IgD-negative memory B cell (primary cell): ENCODE results near the gene HS1BP3. TPM values are rescaled to one million over a fixed set of nuclear protein-coding genes. Genes with fewer than 3 reads are reported as not detected.
A peak's percentile ranks its signal among the peaks of the same experiment; 100 is the strongest.

Experiments used
- H3K27ac Mint-ChIP-seq, 3 donors: one replicate each; pipeline ENCODE4 v1.8.0; 2020 to 2022; ENCODE audit warnings: mild to moderate bottlenecking in 3 of 3, mixed read lengths in 3 of 3, moderate library complexity in 1 of 3
- H3K27me3 Mint-ChIP-seq: one replicate; pipeline ENCODE4 v1.8.0; 2021; ENCODE audit warnings: mixed read lengths
- H3K36me3 Mint-ChIP-seq: one replicate; pipeline ENCODE4 v1.8.0; 2020; ENCODE audit warnings: mild to moderate bottlenecking, mixed read lengths
- H3K4me1 Mint-ChIP-seq, 3 donors: one replicate each; pipeline ENCODE4 v1.8.0; 2020 to 2022; ENCODE audit warnings: mixed read lengths in 3 of 3, mild to moderate bottlenecking in 1 of 3
- H3K4me3 Mint-ChIP-seq, 4 donors: one replicate each; pipeline ENCODE4 v1.8.0; 2020 to 2022; ENCODE audit warnings: mild to moderate bottlenecking in 4 of 4, mixed read lengths in 4 of 4, moderate library complexity in 3 of 4
- H3K9me3 Mint-ChIP-seq, 3 donors: one replicate each; pipeline ENCODE4 v1.8.0; 2020 to 2021; ENCODE audit warnings: mixed read lengths in 3 of 3, mild to moderate bottlenecking in 1 of 3
- polyA plus RNA-seq: library from polyadenylated mRNA; unstranded; fragments of 300-500 nt; fragmentation: Illumina TruSeq; gene quantifications from one replicate; pipeline ENCODE4 v1.2.3, GENCODE V29; 2021

The HS1BP3 gene
- polyA plus RNA-seq, 1 donor from 2014 or later, result 27.3 TPM

DNA sequence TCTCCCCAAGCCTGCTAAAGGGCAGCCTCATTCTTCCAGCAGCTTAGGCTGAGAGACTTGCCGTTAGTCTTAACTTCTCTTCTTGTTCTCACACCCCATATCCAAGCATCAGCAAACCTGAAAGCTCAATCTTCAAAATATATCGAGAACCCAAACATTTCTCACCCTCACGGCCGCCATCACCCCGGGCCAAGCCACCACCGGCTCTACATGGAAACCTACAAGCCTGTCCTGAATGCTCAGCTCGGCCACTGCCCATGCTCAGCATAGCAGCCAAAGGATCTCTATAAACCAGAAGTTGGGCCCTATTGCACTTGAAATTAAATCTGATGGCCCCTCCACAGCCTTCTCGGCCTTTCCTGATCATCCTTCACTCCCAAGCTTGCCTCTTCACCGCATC lies 2.1 kb downstream of the HS1BP3 start:
- Mint-ChIP-seq H3K4me1 (peaks cover 35 to 39% (median 36%) of the 10 kb centered on the region in 3 donors), H3K27me3 (no peaks in the 10 kb centered on the region), H3K9me3 (no peaks in the 10 kb centered on the region), H3K4me3 (peak overlapping the region in 3 of 4 donors; percentile 53 to 84 (median 71)), H3K36me3 (peaks cover 4% of the 10 kb centered on the region), H3K27ac (peak overlapping the region; percentile 71 to 89 (median 87))

DNA sequence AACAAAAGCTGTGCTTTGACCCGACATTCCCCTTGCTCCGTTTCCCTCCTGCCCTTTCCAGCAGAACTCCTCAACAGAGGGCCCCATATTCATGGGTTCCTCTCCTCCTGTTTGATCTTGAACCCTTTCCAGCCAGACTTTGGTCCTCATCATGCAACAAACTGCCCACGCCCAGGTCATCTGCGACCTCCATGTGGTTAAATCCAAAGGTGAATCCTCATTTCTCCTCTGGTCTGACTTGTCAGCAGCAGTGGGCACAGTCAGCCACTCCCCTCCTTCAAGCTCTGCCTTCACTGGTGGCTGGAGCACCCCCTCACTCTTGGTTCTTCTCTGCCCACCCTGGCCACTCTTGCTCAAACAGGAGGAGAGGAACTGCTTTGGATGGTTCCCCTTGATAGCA lies 2.7 kb downstream of the HS1BP3 start:
- Mint-ChIP-seq H3K4me1 (peaks cover 36 to 39% (median 36%) of the 10 kb centered on the region in 3 donors), H3K27ac (peak overlapping the region in 2 of 3 donors; percentile 64 to 87), H3K9me3 (no peaks in the 10 kb centered on the region), H3K4me3 (peak overlapping the region in 3 of 4 donors; percentile 58 to 83 (median 71)), H3K36me3 (peaks cover 4% of the 10 kb centered on the region), H3K27me3 (no peaks in the 10 kb centered on the region)

DNA sequence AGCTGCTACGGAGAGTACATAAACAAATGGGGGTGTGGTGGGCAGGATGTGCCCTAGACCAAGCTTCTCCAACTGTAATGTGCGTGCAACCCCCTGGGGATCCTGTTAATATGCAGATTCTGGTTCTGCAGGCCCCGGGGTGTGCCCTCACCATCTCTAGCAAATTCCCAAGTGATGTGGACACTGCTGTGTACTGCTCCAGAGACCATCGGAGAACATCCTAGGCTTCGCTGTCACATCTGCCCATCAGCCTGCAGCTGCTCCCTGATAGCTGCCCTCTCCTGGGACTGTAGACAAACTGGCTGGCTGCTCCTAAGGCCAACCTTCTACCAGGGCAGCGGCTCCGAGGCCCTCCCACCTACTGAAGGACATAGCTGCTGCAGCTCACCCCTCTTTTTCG lies 3.2 kb downstream of the HS1BP3 start:
- peaks cover 4% of the 10 kb centered on the region for H3K36me3 Mint-ChIP-seq
- H3K4me3 Mint-ChIP-seq, result peak overlapping the region; percentile 42 to 83 (median 69)
- no peaks in the 10 kb centered on the region for H3K9me3 Mint-ChIP-seq
- peaks cover 36 to 39% (median 36%) of the 10 kb centered on the region in 3 donors for H3K4me1 Mint-ChIP-seq
- H3K27ac Mint-ChIP-seq, result peak overlapping the region in 1 of 3 donors; percentile 87
- H3K27me3 Mint-ChIP-seq, result no peaks in the 10 kb centered on the region

GRCh38 chr2:20647211-20647610 lies 3.7 kb downstream of the HS1BP3 start:
- H3K27me3 Mint-ChIP-seq, result no peaks in the 10 kb centered on the region
- H3K4me1 Mint-ChIP-seq, result peaks cover 36 to 39% (median 38%) of the 10 kb centered on the region in 3 donors
- peak overlapping the region in 2 of 3 donors; percentile 39 to 87 for H3K27ac Mint-ChIP-seq
- H3K9me3 Mint-ChIP-seq, result no peaks in the 10 kb centered on the region
- peak overlapping the region in 2 of 4 donors; percentile 67 to 71 for H3K4me3 Mint-ChIP-seq
- peaks cover 4% of the 10 kb centered on the region for H3K36me3 Mint-ChIP-seq

DNA sequence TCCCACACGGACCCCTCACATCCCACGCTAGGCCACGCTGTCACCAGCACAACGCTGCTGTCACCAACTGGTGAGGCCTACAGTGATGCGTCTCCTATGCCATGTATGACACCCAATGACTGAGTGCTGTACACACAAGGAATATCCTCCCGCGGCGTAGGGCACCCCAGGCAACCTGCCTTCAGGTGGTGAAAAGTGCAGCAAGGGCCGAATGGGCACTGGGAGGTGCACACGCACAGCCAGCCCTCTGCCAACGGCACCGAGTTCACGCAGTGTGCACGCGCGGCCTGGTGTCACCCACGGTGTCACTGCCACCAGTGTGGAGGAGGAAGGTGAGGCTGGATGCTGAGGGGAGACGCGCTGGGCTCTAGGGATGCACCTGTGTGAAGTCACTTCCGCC lies 4.5 kb downstream of the HS1BP3 start:
- Mint-ChIP-seq H3K27ac (peak overlapping the region in 1 of 3 donors; percentile 42), H3K4me1 (peaks cover 35 to 37% (median 36%) of the 10 kb centered on the region in 3 donors), H3K36me3 (peaks cover 4% of the 10 kb centered on the region), H3K27me3 (no peaks in the 10 kb centered on the region), H3K4me3 (peak overlapping the region in 1 of 4 donors; percentile 37), H3K9me3 (no peaks in the 10 kb centered on the region)

- no peaks in the 10 kb centered on the region for H3K27me3 Mint-ChIP-seq
Observed at GRCh38 chr2:20645761-20646160, 5.1 kb downstream of the HS1BP3 start.

DNA sequence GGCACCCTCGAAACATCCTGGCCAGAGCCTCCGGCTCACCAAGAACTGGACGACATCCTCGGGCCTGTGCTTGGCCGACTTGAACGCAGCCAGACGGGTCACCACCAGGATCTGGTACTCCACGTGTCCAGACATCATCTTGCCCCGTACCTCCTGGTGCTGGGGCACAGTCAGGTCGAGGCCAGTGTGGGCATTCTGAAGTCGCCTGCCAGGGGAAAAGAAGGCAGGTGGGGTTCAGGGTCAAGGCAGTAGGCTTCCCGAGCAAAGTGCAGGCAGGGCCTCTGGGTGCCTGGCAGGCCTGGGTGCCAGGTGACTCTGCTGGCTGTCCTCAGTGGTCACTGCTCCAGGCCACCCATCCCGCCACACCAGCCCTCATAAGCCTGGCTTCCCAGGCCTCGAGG lies 5.6 kb downstream of the HS1BP3 start:
- Mint-ChIP-seq H3K36me3 (peaks cover 6% of the 10 kb centered on the region), H3K27ac (no peak overlapping the region), H3K27me3 (no peaks in the 10 kb centered on the region), H3K4me1 (peaks cover 28 to 32% (median 30%) of the 10 kb centered on the region in 3 donors), H3K9me3 (no peaks in the 10 kb centered on the region), H3K4me3 (no peak overlapping the region)

More at GRCh38 chr2:20645761-20646160, 5.1 kb downstream of the HS1BP3 start:
- peak overlapping the region in 1 of 3 donors; percentile 42 for H3K27ac Mint-ChIP-seq
- peaks cover 6% of the 10 kb centered on the region for H3K36me3 Mint-ChIP-seq
- peaks cover 32 to 34% (median 32%) of the 10 kb centered on the region in 3 donors for H3K4me1 Mint-ChIP-seq
- no peak overlapping the region for H3K4me3 Mint-ChIP-seq
- H3K9me3 Mint-ChIP-seq, result no peaks in the 10 kb centered on the region

DNA sequence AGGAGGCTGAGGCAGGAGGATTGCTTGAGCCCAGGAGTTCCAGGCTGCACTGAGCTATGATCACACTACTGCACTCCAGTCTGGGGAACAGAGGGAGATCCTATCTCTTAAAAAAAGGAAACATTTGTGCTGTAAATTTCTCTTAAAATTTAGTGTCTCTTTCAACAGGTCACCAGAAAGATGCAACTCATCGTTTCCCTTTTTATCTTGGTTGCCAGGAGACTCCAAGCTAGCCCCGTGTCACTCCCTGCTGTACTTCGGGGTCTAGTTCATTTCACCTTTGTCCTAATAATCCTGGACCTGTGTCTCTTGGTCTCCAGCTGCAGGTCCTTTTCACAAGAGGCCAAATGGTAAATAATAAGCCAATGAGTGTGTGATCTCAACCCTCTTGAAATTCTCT lies 7.1 kb downstream of the HS1BP3 start:
- Mint-ChIP-seq H3K4me3 (peak overlapping the region in 1 of 4 donors; percentile 50), H3K27ac (peak overlapping the region in 1 of 3 donors; percentile 72), H3K36me3 (peaks cover 6% of the 10 kb centered on the region), H3K27me3 (no peaks in the 10 kb centered on the region), H3K4me1 (peaks cover 16 to 22% (median 18%) of the 10 kb centered on the region in 3 donors), H3K9me3 (no peaks in the 10 kb centered on the region)

DNA sequence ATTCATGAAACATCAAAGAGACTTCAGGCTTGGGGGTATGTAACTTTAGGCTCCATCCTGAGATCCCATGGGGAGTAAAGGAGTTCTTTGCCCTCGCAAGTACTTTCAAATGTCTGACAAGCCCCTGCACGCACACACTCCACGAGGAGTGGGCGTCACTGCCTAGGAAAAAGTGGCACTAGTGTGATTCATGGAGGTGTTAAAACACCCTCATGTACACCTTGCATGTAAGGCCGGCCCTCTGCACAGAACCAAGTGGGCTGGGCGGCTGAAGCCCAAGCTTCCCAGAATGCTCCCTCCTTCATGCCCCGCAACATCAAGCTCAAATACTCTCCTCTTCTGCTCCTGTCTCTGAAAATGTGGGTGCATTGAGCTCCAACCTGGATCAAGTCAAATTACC lies 7.8 kb downstream of the HS1BP3 start:
- Mint-ChIP-seq H3K4me3 (peak overlapping the region in 1 of 4 donors; percentile 70), H3K4me1 (peaks cover 8 to 15% (median 10%) of the 10 kb centered on the region in 3 donors), H3K36me3 (peaks cover 4% of the 10 kb centered on the region), H3K27ac (no peak overlapping the region), H3K9me3 (no peaks in the 10 kb centered on the region), H3K27me3 (no peaks in the 10 kb centered on the region)

DNA sequence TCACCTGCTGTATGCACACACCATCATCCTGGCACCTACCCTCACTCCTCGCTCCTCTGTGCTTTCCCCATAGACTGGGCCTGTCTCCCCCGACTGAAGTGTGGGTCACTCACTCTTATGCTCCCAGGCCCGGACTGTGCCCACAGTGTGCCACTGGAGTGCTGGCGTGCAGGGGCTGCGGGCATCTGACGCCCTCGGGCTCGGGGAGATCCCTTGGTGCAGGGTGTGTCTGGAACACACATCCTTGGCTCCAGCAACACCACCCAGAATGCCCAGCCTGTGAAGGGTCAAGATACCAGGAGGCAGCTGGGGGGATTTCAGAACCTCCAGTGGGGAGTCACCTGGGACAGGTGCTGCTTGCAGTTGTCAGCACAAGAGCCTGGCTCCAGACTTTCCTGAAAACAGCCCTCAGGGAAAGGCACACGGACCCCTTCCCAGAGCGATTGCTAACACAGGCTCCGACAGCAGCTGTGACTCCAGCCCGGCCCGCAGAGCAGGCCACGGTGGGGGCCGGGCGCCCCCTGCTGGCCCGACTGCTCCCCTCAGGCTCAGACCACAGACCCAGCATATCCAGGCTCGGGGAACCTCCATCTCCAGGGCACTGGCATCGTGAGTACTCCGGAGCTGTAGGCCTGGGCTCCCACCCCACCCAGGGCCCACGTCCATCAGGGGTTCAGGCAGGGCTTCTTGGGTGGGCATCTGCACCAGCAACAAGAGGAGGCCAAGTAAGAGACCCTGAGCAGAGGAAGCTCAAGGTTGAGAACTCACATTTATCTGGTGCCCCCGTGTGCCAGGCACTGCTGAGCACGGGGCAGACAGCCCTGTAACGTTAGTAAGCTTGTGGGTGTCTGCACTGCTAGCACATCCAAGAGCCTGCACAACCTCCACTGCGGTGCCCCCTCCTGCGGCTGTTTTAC lies 8.6 kb downstream of the HS1BP3 start:
- H3K36me3 Mint-ChIP-seq, result peaks cover 5% of the 10 kb centered on the region
- H3K27ac Mint-ChIP-seq, result no peak overlapping the region
- H3K27me3 Mint-ChIP-seq, result no peaks in the 10 kb centered on the region
- no peaks in the 10 kb centered on the region for H3K9me3 Mint-ChIP-seq
- peaks cover under 1 to 7% (median 3%) of the 10 kb centered on the region in 3 donors for H3K4me1 Mint-ChIP-seq
- no peak overlapping the region for H3K4me3 Mint-ChIP-seq

- Mint-ChIP-seq H3K27me3 (no peaks in the 10 kb centered on the region), H3K36me3 (peaks cover 6% of the 10 kb centered on the region), H3K4me3 (no peak overlapping the region), H3K27ac (no peak overlapping the region), H3K9me3 (no peaks in the 10 kb centered on the region), H3K4me1 (peaks cover 0 to 3% (median under 1%) of the 10 kb centered on the region in 3 donors)
Observed at GRCh38 chr2:20641123-20641985, 9.5 kb downstream of the HS1BP3 start.

- peaks cover 0 to 5% (median 3%) of the 10 kb centered on the region in 3 donors for H3K4me1 Mint-ChIP-seq
- no peaks in the 10 kb centered on the region for H3K27me3 Mint-ChIP-seq
- H3K4me3 Mint-ChIP-seq, result no peak overlapping the region
- no peak overlapping the region for H3K27ac Mint-ChIP-seq
- no peaks in the 10 kb centered on the region for H3K9me3 Mint-ChIP-seq
- H3K36me3 Mint-ChIP-seq, result peaks cover 9% of the 10 kb centered on the region
Observed at GRCh38 chr2:20640411-20641122, 10.3 kb downstream of the HS1BP3 start.

DNA sequence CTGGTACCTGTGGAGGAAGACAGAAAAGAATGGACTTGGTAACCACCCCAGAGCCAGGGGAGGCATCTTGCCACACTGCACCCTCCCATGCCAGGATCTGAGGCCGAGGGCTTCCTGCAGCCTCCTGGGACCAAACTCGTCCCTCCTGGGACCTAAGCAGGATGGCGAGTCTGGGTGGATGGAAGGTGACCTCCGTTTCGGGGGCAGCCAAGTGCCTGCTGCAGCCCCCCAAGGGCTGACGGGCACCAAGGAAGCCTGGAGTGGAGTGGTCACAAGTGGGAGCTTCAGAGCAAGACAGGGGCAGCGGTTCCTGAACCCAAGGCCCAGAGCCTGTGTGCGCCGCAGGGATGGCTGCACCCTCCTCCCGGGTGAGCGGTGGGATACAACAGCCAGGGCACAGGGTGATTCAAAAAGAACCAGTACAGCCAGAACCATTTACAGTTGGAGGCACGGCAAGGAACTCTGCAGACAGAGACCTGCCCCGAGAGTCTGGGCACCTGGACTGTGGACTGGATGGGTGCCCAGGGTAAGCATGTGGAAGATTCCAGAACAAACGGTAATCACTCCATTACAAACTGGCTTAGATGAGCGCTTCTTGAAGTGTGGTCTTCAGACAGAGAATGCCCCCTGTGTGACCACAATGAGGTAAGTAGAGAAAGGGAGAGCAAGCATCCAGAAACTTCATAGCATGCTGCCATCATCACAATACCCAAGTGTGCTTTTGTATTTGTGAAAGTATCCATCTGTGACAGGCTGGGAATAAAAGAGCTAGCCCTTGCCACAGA lies 12.1 kb downstream of the HS1BP3 start:
- Mint-ChIP-seq H3K27me3 (no peaks in the 10 kb centered on the region), H3K4me1 (peaks cover 3 to 7% (median 3%) of the 10 kb centered on the region in 3 donors), H3K4me3 (no peak overlapping the region), H3K27ac (no peak overlapping the region), H3K9me3 (no peaks in the 10 kb centered on the region), H3K36me3 (peaks cover 9% of the 10 kb centered on the region)

DNA sequence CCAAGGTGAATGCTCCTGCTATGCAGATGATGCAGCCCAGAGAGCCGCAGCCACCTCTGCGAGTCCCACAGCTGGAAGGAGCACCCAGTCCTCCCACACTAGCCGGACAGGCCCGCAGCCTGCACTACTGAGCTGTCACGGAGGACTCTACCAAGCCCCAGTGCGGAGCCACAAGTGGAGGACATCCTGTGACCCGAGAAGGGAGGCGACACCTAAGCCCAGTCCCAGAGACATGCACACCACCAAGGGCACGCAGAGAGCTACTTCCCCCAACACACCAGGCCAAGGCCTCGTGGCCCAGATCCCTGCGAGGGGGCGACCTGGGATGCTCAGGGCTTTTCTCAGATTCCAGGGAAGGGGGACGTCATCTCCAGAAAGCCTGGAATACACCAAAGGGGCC lies 12.9 kb downstream of the HS1BP3 start:
- Mint-ChIP-seq H3K36me3 (peaks cover 9% of the 10 kb centered on the region), H3K4me3 (no peak overlapping the region), H3K27ac (no peak overlapping the region), H3K9me3 (no peaks in the 10 kb centered on the region), H3K27me3 (no peaks in the 10 kb centered on the region), H3K4me1 (peaks cover 3 to 6% (median 3%) of the 10 kb centered on the region in 3 donors)
